GM23338 (cell line): ENCODE measurements around the gene DENND4A. TPM values are rescaled to one million over a fixed set of nuclear protein-coding genes. Genes with fewer than 3 reads are reported as not detected.

ENCODE experiments used
- ATAC-seq: fragments of 200-7000 bp; cut with Tn5 transposase; 3 replicates; pipeline ENCODE4 v1.9.1; 2020
- DNase-seq: peaks from one replicate; pipeline ENCODE4 v3.0.0-alpha.2; 2015; ENCODE audit warnings: low spot score
- H2AFZ ChIP-seq: fragments of 200-600 bp; sonication (generic); 2 replicates; pipeline ENCODE4 v1.8.0; 2016; ENCODE audit warnings: antibody characterized with exemption, mild to moderate bottlenecking, moderate library complexity
- H3F3A ChIP-seq: fragments of 200-600 bp; sonication (generic); replicated peaks from 2 replicates; pipeline ENCODE4 v1.8.0; 2017; ENCODE audit warnings: antibody characterized with exemption, mixed run types, low read depth
- H3K27ac ChIP-seq: fragments of 200-600 bp; sonication (generic); 2 replicates; pipeline ENCODE4 v1.6.1; 2016; ENCODE audit warnings: low read depth
- H3K27me3 ChIP-seq: fragments of 200-600 bp; sonication (generic); 2 replicates; pipeline ENCODE4 v1.8.0; 2016; ENCODE audit warnings: mild to moderate bottlenecking, mixed run types, moderate library complexity; ENCODE audit not compliant: insufficient read depth
- H3K36me3 ChIP-seq: fragments of 200-600 bp; sonication (generic); 2 replicates; pipeline ENCODE4 v1.8.0; 2016; ENCODE audit warnings: mild to moderate bottlenecking; ENCODE audit not compliant: insufficient read depth
- H3K4me1 ChIP-seq: fragments of 200-600 bp; sonication (generic); 2 replicates; pipeline ENCODE4 v1.8.0; 2016; ENCODE audit warnings: mild to moderate bottlenecking, moderate library complexity; ENCODE audit not compliant: insufficient read depth
- H3K4me2 ChIP-seq: fragments of 200-600 bp; sonication (generic); 2 replicates; pipeline ENCODE4 v1.7.1; 2017; ENCODE audit warnings: mixed run types
- H3K4me3 ChIP-seq: fragments of 200-600 bp; sonication (generic); 2 replicates; pipeline ENCODE4 v1.6.1; 2016; ENCODE audit warnings: mixed run types
- H3K79me2 ChIP-seq: fragments of 200-600 bp; sonication (generic); replicated peaks from 2 replicates; pipeline ENCODE4 v1.8.0; 2017; ENCODE audit warnings: mild to moderate bottlenecking; ENCODE audit not compliant: insufficient read depth
- H3K9me2 ChIP-seq: fragments of 200-600 bp; sonication (generic); 2 replicates; pipeline ENCODE4 v1.8.0; 2017; ENCODE audit not compliant: insufficient read depth
- H4K20me1 ChIP-seq: fragments of 200-600 bp; sonication (generic); replicated peaks from 2 replicates; pipeline ENCODE4 v1.8.0; 2017; ENCODE audit warnings: mild to moderate bottlenecking; ENCODE audit not compliant: insufficient read depth
- H3K27ac Mint-ChIP-seq: 2 replicates; pipeline ENCODE4 v1.8.0; 2020; ENCODE audit warnings: inconsistent platforms, mild to moderate bottlenecking, moderate library complexity, mixed read lengths
- H3K27me3 Mint-ChIP-seq: 3 replicates; pipeline ENCODE4 v1.8.0; 2022; ENCODE audit warnings: low read depth, mild to moderate bottlenecking, moderate library complexity, mixed read lengths, inconsistent platforms; ENCODE audit not compliant: insufficient read depth, poor library complexity
- H3K36me3 Mint-ChIP-seq: 3 replicates; pipeline ENCODE4 v1.8.0; 2021; ENCODE audit warnings: low read depth, mild to moderate bottlenecking, inconsistent platforms, moderate library complexity, mixed read lengths
- H3K4me1 Mint-ChIP-seq: 3 replicates; pipeline ENCODE4 v1.8.0; 2020; ENCODE audit warnings: mild to moderate bottlenecking, inconsistent platforms, mixed read lengths
- H3K4me3 Mint-ChIP-seq: 3 replicates; pipeline ENCODE4 v1.8.0; 2021; ENCODE audit warnings: moderate library complexity, mild to moderate bottlenecking, inconsistent platforms, mixed read lengths
- H3K9me3 Mint-ChIP-seq: 3 replicates; pipeline ENCODE4 v1.8.0; 2020; ENCODE audit warnings: moderate library complexity, mild to moderate bottlenecking, inconsistent platforms, mixed read lengths
- CREB1 ChIP-seq: fragments of 250-450 bp; sonication (Bioruptor Pico); IDR thresholded peaks from 2 replicates; pipeline ENCODE4 v1.5.0; 2020; ENCODE audit warnings: low read depth, mild to moderate bottlenecking, moderate library complexity
- JUNB ChIP-seq: IDR thresholded peaks from one replicate; pipeline ENCODE4 v1.6.1; 2016; ENCODE audit warnings: antibody characterized with exemption; ENCODE audit not compliant: unreplicated experiment
- ZNF331 ChIP-seq: fragments of 250-450 bp; sonication (Bioruptor Pico); IDR thresholded peaks from 2 replicates; pipeline ENCODE4 v1.5.0; 2020; ENCODE audit warnings: low read depth, mild to moderate bottlenecking, moderate library complexity
- polyA plus RNA-seq: library from polyadenylated mRNA; unstranded; fragments of >200 nt; fragmentation: Nextera tagmentation; extraction: Ambion mirVana; gene quantifications from 2 replicates; pipeline ENCODE4 v1.2.1, GENCODE V29; 2016
- total RNA-seq: library from RNA; depleted of rRNA; stranded (reverse); fragments of >200 nt; shearing (Covaris generic); gene quantifications from 2 replicates; pipeline ENCODE4 v1.2.3, GENCODE V29; 2014
- TF ChIP-seq, protein P1 (sequence below): fragments of 250-450 bp; sonication (Bioruptor Pico); IDR thresholded peaks from 2 replicates; pipeline ENCODE4 v1.5.0; 2020; ENCODE audit warnings: mild to moderate bottlenecking, moderate library complexity
- TF ChIP-seq, protein P2 (sequence below), 2 experiments: fragments of 200-600 bp in 1 of 2; sonication (generic) in 1 of 2; conservative IDR thresholded peaks; 2 replicates each; pipeline versions ENCODE4 v1.5.1 to v1.6.1; 2016 to 2017; ENCODE audit warnings: antibody characterized with exemption in 2 of 2, low read depth in 2 of 2, mild to moderate bottlenecking in 2 of 2, moderate library complexity in 1 of 2

DENND4A gene
- total and polyA plus RNA-seq, 2 experiments from 2014 or later, result 3.4 to 9.0 TPM

DNA sequence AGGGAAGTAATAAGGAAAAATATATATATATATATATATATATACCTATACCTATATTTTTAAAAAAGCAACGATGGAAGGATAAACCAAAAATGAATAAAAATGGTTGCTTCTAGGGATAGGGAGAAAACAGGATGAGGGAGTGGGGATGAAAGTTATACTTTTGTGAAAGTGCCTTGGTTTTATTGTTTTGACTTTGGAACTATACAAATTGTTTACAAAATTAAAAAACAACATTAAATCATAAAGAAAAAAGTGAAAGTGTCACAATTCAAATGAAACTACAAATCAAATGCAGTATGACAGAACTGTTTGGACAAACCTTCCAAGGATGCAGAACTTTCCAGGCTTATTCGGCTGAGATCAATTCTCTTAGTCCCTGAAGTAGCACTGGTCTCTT lies 116.0 kb downstream of the DENND4A start:
- no peaks in the 10 kb centered on the region for H3K36me3 ChIP-seq
- H3K4me2 ChIP-seq, result no peak overlapping the region
- no peaks in the 10 kb centered on the region for H3K79me2 ChIP-seq
- ATAC-seq (no peak), DNase-seq (no peak)
- no peak overlapping the region for H3K27ac Mint-ChIP-seq
- TF ChIP-seq, protein P1, sequence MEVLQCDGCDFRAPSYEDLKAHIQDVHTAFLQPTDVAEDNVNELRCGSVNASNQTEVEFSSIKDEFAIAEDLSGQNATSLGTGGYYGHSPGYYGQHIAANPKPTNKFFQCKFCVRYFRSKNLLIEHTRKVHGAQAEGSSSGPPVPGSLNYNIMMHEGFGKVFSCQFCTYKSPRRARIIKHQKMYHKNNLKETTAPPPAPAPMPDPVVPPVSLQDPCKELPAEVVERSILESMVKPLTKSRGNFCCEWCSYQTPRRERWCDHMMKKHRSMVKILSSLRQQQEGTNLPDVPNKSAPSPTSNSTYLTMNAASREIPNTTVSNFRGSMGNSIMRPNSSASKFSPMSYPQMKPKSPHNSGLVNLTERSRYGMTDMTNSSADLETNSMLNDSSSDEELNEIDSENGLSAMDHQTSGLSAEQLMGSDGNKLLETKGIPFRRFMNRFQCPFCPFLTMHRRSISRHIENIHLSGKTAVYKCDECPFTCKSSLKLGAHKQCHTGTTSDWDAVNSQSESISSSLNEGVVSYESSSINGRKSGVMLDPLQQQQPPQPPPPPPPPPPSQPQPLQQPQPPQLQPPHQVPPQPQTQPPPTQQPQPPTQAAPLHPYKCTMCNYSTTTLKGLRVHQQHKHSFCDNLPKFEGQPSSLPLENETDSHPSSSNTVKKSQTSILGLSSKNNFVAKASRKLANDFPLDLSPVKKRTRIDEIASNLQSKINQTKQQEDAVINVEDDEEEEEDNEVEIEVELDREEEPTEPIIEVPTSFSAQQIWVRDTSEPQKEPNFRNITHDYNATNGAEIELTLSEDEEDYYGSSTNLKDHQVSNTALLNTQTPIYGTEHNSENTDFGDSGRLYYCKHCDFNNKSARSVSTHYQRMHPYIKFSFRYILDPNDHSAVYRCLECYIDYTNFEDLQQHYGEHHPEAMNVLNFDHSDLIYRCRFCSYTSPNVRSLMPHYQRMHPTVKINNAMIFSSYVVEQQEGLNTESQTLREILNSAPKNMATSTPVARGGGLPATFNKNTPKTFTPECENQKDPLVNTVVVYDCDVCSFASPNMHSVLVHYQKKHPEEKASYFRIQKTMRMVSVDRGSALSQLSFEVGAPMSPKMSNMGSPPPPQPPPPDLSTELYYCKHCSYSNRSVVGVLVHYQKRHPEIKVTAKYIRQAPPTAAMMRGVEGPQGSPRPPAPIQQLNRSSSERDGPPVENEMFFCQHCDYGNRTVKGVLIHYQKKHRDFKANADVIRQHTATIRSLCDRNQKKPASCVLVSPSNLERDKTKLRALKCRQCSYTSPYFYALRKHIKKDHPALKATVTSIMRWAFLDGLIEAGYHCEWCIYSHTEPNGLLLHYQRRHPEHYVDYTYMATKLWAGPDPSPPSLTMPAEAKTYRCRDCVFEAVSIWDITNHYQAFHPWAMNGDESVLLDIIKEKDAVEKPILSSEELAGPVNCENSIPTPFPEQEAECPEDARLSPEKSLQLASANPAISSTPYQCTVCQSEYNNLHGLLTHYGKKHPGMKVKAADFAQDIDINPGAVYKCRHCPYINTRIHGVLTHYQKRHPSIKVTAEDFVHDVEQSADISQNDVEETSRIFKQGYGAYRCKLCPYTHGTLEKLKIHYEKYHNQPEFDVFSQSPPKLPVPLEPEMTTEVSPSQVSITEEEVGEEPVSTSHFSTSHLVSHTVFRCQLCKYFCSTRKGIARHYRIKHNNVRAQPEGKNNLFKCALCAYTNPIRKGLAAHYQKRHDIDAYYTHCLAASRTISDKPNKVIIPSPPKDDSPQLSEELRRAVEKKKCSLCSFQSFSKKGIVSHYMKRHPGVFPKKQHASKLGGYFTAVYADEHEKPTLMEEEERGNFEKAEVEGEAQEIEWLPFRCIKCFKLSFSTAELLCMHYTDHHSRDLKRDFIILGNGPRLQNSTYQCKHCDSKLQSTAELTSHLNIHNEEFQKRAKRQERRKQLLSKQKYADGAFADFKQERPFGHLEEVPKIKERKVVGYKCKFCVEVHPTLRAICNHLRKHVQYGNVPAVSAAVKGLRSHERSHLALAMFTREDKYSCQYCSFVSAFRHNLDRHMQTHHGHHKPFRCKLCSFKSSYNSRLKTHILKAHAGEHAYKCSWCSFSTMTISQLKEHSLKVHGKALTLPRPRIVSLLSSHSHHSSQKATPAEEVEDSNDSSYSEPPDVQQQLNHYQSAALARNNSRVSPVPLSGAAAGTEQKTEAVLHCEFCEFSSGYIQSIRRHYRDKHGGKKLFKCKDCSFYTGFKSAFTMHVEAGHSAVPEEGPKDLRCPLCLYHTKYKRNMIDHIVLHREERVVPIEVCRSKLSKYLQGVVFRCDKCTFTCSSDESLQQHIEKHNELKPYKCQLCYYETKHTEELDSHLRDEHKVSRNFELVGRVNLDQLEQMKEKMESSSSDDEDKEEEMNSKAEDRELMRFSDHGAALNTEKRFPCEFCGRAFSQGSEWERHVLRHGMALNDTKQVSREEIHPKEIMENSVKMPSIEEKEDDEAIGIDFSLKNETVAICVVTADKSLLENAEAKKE, result no peak
- TF ChIP-seq CREB1 (CRISPR knock-in tag), result no peak
- H3K4me3 ChIP-seq, result no peak overlapping the region
- H3K27me3 ChIP-seq, result no peaks in the 10 kb centered on the region
- H3F3A ChIP-seq, result no peaks in the 10 kb centered on the region
- no peaks in the 10 kb centered on the region for H3K9me3 Mint-ChIP-seq
- no peaks in the 10 kb centered on the region for H3K36me3 Mint-ChIP-seq
- H3K4me3 Mint-ChIP-seq, result no peak overlapping the region
- H3K9me2 ChIP-seq, result no peaks in the 10 kb centered on the region
- no peaks in the 10 kb centered on the region for H3K4me1 ChIP-seq
- no peaks in the 10 kb centered on the region for H3K27me3 Mint-ChIP-seq
- H4K20me1 ChIP-seq, result no peaks in the 10 kb centered on the region
- H2AFZ ChIP-seq, result no peak overlapping the region
- H3K27ac ChIP-seq, result no peak overlapping the region
- no peaks in the 10 kb centered on the region for H3K4me1 Mint-ChIP-seq

DNA sequence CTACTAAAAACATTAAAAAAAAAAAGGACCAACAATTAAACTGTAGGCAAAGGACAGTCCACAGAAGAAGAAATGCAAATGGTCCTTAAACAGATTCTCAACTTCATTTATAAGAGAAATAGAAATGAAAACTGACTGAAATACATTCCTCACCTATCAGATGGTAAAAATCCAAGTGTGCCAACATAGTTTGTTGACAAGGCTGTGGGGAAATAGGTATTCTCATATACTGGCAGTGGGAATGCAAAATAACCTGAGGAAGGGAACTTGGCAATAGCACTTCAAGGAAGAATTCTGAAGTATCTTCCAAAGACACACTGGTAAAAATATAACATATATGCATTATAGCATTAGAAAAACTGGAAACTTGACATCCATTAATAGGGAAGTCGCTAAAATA lies 116.5 kb downstream of the DENND4A start:
- H3K4me1 ChIP-seq, result no peaks in the 10 kb centered on the region
- no peaks in the 10 kb centered on the region for H3K27me3 ChIP-seq
- H3K9me3 Mint-ChIP-seq, result no peaks in the 10 kb centered on the region
- H3K36me3 ChIP-seq, result no peaks in the 10 kb centered on the region
- H3K27ac ChIP-seq, result no peak overlapping the region
- no peak for DNase-seq
- H3K9me2 ChIP-seq, result no peaks in the 10 kb centered on the region
- H2AFZ ChIP-seq, result no peak overlapping the region
- H3K4me2 ChIP-seq, result no peak overlapping the region
- no peaks in the 10 kb centered on the region for H4K20me1 ChIP-seq
- no peaks in the 10 kb centered on the region for H3K79me2 ChIP-seq
- H3K4me1 Mint-ChIP-seq, result no peaks in the 10 kb centered on the region
- no peak overlapping the region for H3K4me3 ChIP-seq
- no peaks in the 10 kb centered on the region for H3F3A ChIP-seq
- H3K4me3 Mint-ChIP-seq, result no peak overlapping the region
- no peaks in the 10 kb centered on the region for H3K36me3 Mint-ChIP-seq
- H3K27ac Mint-ChIP-seq, result no peak overlapping the region
- no peak for ATAC-seq
- H3K27me3 Mint-ChIP-seq, result no peaks in the 10 kb centered on the region
- TF ChIP-seq, protein P2, sequence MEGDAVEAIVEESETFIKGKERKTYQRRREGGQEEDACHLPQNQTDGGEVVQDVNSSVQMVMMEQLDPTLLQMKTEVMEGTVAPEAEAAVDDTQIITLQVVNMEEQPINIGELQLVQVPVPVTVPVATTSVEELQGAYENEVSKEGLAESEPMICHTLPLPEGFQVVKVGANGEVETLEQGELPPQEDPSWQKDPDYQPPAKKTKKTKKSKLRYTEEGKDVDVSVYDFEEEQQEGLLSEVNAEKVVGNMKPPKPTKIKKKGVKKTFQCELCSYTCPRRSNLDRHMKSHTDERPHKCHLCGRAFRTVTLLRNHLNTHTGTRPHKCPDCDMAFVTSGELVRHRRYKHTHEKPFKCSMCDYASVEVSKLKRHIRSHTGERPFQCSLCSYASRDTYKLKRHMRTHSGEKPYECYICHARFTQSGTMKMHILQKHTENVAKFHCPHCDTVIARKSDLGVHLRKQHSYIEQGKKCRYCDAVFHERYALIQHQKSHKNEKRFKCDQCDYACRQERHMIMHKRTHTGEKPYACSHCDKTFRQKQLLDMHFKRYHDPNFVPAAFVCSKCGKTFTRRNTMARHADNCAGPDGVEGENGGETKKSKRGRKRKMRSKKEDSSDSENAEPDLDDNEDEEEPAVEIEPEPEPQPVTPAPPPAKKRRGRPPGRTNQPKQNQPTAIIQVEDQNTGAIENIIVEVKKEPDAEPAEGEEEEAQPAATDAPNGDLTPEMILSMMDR (conservative IDR thresholded peaks at IDR 0.05; ENCODE audit: low read depth in 2 of 2), result no peak
- TF ChIP-seq, protein P1, result no peak
- TF ChIP-seq ZNF331 (CRISPR knock-in tag) (no peak), JUNB (no peak)
